GM23338 (cell line): Measurements from ENCODE around the gene COX4I2.

Experiments used
- CTCF ChIP-seq, 2 experiments: fragments of 200-600 bp in 1 of 2; sonication (generic) in 1 of 2; conservative IDR thresholded peaks; 2 replicates each; pipeline versions ENCODE4 v1.5.1 to v1.6.1; 2016 to 2017; ENCODE audit warnings: antibody characterized with exemption in 2 of 2, low read depth in 2 of 2, mild to moderate bottlenecking in 2 of 2, moderate library complexity in 1 of 2
- EZH2phosphoT487 ChIP-seq: fragments of 200-600 bp; sonication (generic); IDR thresholded peaks from one replicate; pipeline ENCODE4 v1.8.1; 2018; ENCODE audit warnings: antibody characterized with exemption; ENCODE audit not compliant: unreplicated experiment
- POLR2AphosphoS5 ChIP-seq: IDR thresholded peaks from 2 replicates; pipeline ENCODE4 v1.6.1; 2016; ENCODE audit warnings: antibody characterized with exemption, low read depth
- REST ChIP-seq: IDR thresholded peaks from one replicate; pipeline ENCODE4 v1.6.1; 2018; ENCODE audit warnings: antibody characterized with exemption; ENCODE audit not compliant: unreplicated experiment
- STAT1 ChIP-seq: IDR thresholded peaks from one replicate; pipeline ENCODE4 v1.6.1; 2016; ENCODE audit warnings: antibody characterized with exemption; ENCODE audit not compliant: unreplicated experiment
- ZNF114 ChIP-seq: fragments of 250-450 bp; sonication (Bioruptor Pico); IDR thresholded peaks from 2 replicates; pipeline ENCODE4 v1.5.0; 2020; ENCODE audit warnings: mild to moderate bottlenecking, moderate library complexity
- ZNF331 ChIP-seq: fragments of 250-450 bp; sonication (Bioruptor Pico); IDR thresholded peaks from 2 replicates; pipeline ENCODE4 v1.5.0; 2020; ENCODE audit warnings: low read depth, mild to moderate bottlenecking, moderate library complexity

- no peak for TF ChIP-seq EZH2phosphoT487
- TF ChIP-seq CTCF (conservative IDR thresholded peaks at IDR 0.05; ENCODE audit: low read depth in 2 of 2) = no peak
- no peak for TF ChIP-seq REST
- no peak for TF ChIP-seq POLR2AphosphoS5
- no peak for TF ChIP-seq ZNF331 (CRISPR knock-in tag)
- TF ChIP-seq STAT1 = no peak
- TF ChIP-seq ZNF114 (CRISPR knock-in tag) = no peak
These were observed 22.3 kb upstream of the COX4I2 start for GRCh38 chr20:31615416-31615815.
